ENCODE results near the gene DACT1.

DACT1 gene

DNA sequence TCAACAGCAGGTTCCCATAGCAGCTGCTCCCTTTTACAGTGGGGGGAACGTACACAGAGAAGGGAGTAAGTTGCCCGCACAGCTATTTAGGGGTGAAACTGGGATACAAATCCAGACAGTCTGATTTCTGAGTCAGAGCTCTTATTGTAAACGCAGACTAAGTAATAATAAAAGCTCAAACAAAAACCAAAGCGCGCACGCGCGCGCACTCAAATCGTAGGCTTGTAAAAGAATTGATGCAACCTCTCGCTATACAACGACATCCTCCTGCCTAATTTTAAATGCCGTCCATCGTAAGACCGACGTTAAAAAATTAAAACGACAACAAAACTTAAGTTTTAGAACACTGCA lies 747 bp upstream of the DACT1 start:
- peak in 1 of 2 donors; percentile 24 for DNase-seq

DNA sequence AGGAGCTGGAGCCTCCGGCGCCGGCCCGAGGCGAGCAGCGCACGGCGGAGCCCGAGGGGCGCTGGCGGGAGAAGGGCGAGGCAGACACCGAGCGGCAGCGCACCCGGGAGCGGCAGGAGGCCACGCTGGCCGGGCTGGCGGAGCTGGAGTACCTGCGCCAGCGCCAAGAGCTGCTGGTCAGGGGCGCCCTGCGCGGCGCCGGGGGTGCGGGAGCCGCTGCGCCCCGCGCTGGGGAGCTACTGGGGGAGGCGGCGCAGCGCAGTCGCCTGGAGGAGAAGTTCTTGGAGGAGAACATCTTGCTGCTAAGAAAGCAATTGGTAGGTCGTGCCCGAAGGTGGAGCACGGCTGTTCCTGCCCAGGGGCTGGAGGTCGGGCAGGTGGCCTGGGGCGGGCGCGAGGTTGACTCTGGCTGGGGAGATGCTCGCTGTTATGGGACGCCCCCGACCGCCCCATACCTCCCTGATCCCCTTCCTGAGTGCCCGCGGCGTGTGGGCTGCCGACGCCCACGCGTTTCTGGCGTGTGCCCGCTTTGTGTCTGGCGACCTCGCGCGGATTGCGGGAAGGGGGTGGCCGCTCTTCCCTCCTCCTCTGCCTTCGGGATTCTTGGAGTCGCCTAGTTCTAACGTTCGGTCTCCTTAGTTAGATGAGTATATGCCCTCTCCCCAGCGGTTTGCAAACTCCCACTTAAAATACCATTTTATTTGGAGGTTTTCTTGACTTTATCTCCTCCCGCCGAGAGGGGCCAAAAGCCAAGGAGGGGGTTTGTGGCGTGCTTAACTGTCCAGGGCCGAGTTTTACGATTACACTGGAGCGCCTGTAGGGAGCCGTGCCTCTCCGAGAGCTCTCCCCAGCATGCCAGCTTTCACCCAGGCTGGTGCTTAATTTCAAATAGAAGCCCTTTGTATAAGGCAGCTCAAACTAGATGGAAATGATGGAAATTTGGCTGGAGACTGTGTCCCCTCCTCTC lies 752 bp downstream of the DACT1 start:
- peak in 1 of 2 donors; percentile 7 for DNase-seq

DNA sequence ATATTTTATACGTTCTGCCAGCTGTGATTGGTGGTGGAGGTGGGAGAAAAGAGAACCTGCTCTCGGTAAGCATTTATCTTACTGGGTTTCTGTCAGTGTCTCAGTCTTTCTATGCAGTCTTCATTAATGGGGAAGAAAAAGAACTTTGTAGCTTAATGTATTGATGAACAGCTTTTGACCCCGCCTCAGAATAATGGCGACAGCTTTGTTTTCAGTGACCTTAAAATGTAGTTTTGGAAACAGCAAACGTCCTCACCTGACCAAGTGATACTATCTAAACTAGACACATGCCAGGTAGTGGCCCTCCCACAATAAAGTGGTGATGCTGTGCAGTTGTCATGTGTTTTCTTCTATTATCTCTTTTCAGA lies 1.4 kb downstream of the DACT1 start:
- DNase-seq, result no peak

- no peak for DNase-seq
Measured at GRCh38 chr14:58639842-58640484, 2.2 kb downstream of the DACT1 start.

- DNase-seq, result no peak
Measured at GRCh38 chr14:58640959-58641358, 3.2 kb downstream of the DACT1 start.

- DNase-seq, result no peak
Measured at GRCh38 chr14:58641509-58641908, 3.7 kb downstream of the DACT1 start.

GRCh38 chr14:58643366-58643765 lies 5.6 kb downstream of the DACT1 start:
- DNase-seq, result no peak

DNA sequence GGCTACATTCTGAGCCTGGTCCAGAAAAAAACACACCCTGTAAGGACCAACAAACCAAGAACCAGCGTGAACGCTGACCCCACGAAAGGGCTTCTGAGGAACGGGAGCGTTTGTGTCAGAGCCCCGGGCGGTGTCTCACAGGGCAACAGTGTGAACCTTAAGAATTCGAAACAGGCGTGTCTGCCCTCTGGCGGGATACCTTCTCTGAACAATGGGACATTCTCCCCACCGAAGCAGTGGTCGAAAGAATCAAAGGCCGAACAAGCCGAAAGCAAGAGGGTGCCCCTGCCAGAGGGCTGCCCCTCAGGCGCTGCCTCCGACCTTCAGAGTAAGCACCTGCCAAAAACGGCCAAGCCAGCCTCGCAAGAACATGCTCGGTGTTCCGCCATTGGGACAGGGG lies 7.9 kb downstream of the DACT1 start:
- no peak for DNase-seq

DNA sequence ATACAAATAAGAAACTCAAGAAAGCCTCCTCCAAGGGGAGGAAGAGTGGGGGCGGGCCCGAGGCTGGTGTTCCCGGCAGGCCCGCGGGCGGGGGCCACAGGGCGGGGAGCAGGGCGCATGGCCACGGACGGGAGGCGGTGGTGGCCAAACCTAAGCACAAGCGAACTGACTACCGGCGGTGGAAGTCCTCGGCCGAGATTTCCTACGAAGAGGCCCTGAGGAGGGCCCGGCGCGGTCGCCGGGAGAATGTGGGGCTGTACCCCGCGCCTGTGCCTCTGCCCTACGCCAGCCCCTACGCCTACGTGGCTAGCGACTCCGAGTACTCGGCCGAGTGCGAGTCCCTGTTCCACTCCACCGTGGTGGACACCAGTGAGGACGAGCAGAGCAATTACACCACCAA lies 8.7 kb downstream of the DACT1 start:
- no peak for DNase-seq

GRCh38 chr14:58647777-58648176 lies 10.0 kb downstream of the DACT1 start:
- DNase-seq, result no peak

DNA sequence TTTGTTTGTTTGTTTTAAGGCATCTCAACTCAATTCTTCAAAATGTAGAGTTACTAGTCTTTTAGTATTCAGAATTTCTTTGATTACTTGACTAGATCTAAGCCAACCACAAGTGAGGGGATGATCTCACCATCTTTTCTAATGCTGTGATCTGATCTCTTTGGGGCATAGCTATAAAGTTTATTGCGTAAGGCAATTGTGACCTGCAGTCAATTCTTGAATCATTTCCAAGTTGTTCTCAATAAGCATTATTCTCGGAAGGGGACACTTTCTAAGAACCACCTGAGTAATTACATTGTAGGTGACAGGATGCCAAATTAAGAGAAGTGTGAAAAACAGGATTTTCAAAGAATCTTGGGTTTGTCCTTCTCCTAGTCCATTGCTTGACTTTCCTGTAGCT lies 13.1 kb downstream of the DACT1 start:
- no peak for DNase-seq

DNA sequence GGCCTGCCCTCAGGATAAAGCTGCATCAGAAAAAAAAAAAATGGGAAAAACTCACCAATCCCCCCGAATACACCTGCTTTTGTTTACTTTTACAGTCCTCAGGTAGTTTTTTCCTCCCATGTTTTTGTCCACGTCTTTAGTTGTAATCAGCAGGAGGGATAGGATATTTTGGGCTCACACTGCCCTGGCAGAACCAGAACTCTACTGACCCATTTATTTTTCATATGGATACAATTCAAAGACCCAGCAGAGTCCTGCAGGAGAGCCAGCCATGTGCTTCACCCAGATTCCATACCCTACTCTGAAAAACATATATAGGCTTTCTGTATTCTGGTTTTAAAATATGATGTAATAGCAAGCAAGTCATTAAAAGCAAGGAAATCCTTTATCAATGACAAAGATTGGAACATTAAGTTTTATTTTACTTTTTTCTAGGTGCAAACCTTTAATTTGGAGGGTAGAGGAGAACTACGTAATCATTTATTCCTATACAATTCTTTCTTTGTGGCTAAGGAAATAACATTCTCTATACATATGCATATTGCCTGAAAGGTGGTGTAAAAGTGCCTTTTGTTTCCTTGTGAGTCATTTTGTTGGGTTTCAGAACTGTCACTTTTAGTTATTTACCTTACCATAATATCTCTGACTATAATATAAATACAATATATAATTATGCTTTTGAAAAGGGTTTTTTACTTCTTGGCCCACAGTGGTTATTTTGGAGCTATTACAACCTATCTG lies 19.1 kb downstream of the DACT1 start:
- no peak for DNase-seq

GRCh38 chr14:58659061-58659460 lies 21.3 kb downstream of the DACT1 start:
- no peak for DNase-seq

DNA sequence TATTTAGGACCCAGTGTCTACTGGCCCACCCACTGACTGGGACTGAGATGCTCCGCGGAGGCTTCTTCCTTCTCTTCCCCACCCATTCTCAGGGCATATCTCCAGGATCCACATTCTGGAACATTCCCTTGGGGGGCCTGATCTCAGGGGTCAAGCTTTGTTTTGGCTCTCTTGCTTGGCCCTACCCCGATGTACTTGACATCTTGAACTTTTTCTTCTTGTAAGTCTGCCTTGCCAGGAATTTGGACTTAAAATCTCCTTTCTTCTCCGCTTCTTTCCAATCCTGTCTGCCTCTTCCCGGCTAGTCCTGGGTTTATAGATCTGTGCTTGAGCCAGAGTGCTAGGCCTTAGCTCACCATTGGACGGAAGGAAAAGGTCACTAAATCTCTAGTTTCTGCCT lies 22.1 kb downstream of the DACT1 start:
- DNase-seq, result no peak

DNA sequence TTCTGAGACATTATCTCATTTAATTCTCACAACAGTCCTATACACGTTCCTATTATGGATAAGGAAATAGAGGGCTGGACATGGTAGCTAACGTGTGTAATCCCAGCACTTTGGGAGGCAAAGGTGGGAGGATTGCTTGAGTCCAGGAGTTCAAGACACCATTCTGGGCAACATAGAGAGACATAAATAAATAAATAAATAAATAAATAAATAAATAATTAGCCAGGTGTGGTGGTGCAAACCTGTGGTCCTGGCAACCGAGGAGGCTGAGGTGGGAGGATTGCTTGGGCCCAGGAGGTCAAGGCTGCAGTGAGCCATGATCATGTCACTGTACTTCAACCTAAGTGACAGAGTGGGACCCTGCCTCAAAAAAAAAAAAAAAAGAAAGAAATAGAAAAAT lies 22.6 kb downstream of the DACT1 start:
- DNase-seq, result no peak

DNA sequence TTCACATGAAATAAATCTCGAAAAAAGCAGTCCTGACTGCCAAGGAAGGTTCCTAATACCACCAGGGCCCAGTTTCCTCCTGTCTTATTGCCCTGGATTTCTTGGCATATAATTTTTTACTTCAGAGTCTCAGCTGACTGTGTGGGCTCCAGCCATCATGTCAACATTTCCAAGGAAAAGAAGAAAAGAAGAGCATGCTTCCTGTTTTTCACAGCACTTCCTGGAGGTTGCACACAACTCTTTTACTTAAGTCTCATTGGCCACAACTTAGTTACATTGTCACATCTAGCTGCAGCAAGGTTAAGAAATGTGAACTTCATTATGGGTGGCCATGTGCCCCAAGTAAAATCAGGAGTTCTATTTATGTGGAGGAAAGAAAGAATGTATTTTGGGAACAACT lies 24.3 kb downstream of the DACT1 start:
- no peak for DNase-seq

DNA sequence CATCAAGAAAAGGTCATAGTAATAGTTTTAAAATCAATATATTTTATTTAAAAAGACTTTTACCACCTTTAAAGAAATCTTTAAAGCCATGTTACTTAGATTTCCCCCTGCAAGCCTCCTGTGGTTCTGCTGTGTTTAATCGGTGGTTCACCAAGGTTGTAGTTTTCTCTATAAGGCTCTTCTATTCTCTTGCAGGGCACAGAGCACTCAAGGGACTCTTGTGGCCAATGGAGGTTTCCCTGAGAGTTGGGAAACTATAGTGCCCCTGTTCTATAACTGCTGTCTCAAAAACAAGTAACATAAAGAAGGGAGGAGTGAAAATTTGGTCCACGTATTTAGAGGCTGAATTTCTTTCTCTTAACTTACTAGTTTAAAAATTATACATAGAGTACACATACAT lies 25.0 kb downstream of the DACT1 start:
- DNase-seq, result no peak

DNA sequence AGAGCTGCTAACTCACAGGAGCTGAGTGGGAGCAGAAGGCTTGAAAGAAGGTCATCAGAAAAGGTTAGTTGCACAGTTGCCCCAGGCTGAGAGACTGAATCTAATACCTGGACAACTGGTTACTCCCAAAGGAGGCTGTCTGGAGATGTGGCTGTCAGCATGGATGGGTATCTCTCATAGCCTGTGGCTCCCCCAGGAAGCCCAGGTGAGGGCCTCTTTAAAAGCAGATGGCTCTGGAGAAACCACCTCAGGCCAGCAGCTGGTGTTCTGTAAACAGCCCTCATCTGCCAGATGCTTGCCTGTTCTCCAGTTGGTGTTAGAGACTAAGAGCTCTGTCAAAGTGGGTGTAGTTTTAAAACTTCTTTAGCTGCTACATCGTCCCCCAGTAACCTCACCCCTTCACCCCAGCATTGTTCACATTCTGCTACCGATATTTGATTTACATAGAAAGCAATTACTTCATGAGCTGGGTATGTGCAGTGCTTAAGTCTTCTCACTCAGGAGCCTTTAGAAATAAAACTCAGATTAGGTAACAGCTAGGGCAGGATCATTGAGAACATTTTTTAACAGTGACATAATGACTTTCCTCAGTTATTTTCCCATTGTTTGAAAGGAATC lies 25.8 kb downstream of the DACT1 start:
- DNase-seq, result no peak

- no peak for DNase-seq
Measured at GRCh38 chr14:58665773-58666500, 28.2 kb downstream of the DACT1 start.

GRCh38 chr14:58666737-58667136 lies 29.0 kb downstream of the DACT1 start:
- DNase-seq, result no peak

- DNase-seq, result no peak
Measured at GRCh38 chr14:58667900-58668299, 30.1 kb downstream of the DACT1 start.

- no peak for DNase-seq
Measured at GRCh38 chr14:58668848-58669480, 31.2 kb downstream of the DACT1 start.
